ENCODE results near the gene REELD1. TPM values are rescaled to one million over a fixed set of nuclear protein-coding genes. Genes with fewer than 3 reads are reported as not detected.
A peak's percentile ranks its signal among the peaks of the same experiment; 100 is the strongest.

REELD1 gene
- total and polyA plus RNA-seq, 9 of the 15 experiments (the other 6 are each of a cell fraction or from before 2014, with no cell fraction given), result not detected

DNA sequence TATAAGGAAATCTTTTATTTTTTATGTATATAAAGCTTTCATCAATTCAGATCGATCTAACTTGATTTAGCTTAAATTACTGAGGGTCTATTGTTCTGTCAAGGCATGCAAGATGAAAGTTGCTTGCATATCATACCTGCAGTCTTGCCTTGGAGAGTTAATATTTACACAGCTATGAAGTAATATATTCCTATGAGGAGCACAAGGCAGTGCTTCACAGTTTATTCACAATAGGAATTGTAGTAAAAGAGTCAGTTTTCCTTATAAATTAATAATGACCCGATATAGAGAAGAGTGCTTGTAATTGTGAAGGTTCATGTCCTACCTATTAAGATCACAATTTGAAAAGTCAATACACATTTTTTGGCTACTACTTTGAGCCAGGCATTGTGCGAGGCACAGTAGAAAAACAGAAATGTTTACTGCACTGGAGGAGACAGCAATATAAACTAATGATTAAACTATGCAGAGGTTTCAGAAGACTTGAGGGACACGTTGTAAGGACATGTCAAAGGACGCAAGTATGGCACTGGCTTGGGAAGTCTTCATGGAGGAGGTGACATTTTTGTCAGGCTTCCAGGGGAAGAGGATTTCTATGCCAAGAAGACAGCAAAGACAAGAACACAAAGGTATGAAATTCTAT is 38.8 kb downstream of the REELD1 start:
- POLR2A ChIA-PET, result no interaction called here
- intact Hi-C loops (cut with micrococcal nuclease), result no loop called here
- WGBS (ENCODE audit: insufficient coverage, low coverage, missing lambda C conversion rate), result 45% methylated on average over 5 of the region's 5 CpGs

GRCh38 chr4:146255463-146255862 is 41.1 kb downstream of the REELD1 start:
- DNase-seq (ENCODE audit: extremely low read depth in 1 of 4, low spot score in 3 of 4) (no peak), FAIRE-seq (no peak), ATAC-seq (no peak)
- Histone ChIP-seq H3K4me2 (ENCODE audit: insufficient read depth, low read length) (no peak overlapping the region), H3K79me2 (ENCODE audit: control insufficient read depth, insufficient read depth, low read length) (no peaks in the 10 kb centered on the region), H3K4me3 (no peak overlapping the region), H4K20me1 (replicated peaks; ENCODE audit: control insufficient read depth, insufficient read depth, low read length) (no peaks in the 10 kb centered on the region), H3K9ac (ENCODE audit: insufficient read depth in 1 of 2, low read depth in 2 of 2, low read length in 2 of 2) (no peak overlapping the region), H3K9me1 (ENCODE audit: control insufficient read depth, insufficient read depth, low read length) (no peaks in the 10 kb centered on the region), H3K4me1 (replicated peaks in 1 of 2; ENCODE audit: control insufficient read depth in 2 of 2, insufficient read depth in 2 of 2, low read length in 2 of 2) (no peaks in the 10 kb centered on the region), H3K9me3 (replicated peaks; ENCODE audit: control insufficient read depth, insufficient read depth, low read depth, low read length) (no peaks in the 10 kb centered on the region), H3K36me3 (ENCODE audit: control insufficient read depth, insufficient read depth, low read length) (no peaks in the 10 kb centered on the region; the same call in 2 of the 3 replicates), H3K27ac (ENCODE audit: extremely low read depth, low read depth, low read length) (no peak overlapping the region), H3K27me3 (ENCODE audit: control insufficient read depth in 2 of 2, insufficient read depth in 2 of 2, low read length in 2 of 2) (no peaks in the 10 kb centered on the region), H2AFZ (ENCODE audit: low read depth, low read length) (no peak overlapping the region)
- TF ChIP-seq ZNF766 (CRISPR knock-in tag; conservative IDR thresholded peaks at IDR 0.05) (no peak), CAMTA2 (CRISPR knock-in tag; conservative IDR thresholded peaks at IDR 0.05) (no peak), SNRNP70 (optimal IDR thresholded peaks at IDR 0.05; ENCODE audit: low read depth, low read length) (no peak), HDAC2 (IDR thresholded peaks at IDR 0.05) (no peak), KDM1A (IDR thresholded peaks at IDR 0.05) (no peak), ZBTB17 (CRISPR knock-in tag; IDR thresholded peaks at IDR 0.05) (no peak), HLTF (IDR thresholded peaks at IDR 0.05) (no peak), CTCFL (IDR thresholded peaks at IDR 0.05; ENCODE audit: borderline replicate concordance, insufficient read depth, low read depth, low read length, poor library complexity, severe bottlenecking) (no peak), GTF2E2 (tag; IDR thresholded peaks at IDR 0.05) (no peak), NONO (IDR thresholded peaks at IDR 0.05; ENCODE audit: low read depth in 2 of 2, low read length in 1 of 2) (no peak)
- TF ChIP-seq, protein P1, sequence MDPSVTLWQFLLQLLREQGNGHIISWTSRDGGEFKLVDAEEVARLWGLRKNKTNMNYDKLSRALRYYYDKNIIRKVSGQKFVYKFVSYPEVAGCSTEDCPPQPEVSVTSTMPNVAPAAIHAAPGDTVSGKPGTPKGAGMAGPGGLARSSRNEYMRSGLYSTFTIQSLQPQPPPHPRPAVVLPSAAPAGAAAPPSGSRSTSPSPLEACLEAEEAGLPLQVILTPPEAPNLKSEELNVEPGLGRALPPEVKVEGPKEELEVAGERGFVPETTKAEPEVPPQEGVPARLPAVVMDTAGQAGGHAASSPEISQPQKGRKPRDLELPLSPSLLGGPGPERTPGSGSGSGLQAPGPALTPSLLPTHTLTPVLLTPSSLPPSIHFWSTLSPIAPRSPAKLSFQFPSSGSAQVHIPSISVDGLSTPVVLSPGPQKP (CRISPR knock-in tag; IDR thresholded peaks at IDR 0.05), result no peak
- intact Hi-C loops (cut with micrococcal nuclease) (no loop called here), in situ Hi-C loops (cut with MboI) (no loop called here)
- WGBS (ENCODE audit: insufficient coverage, low coverage, missing lambda C conversion rate), result 92% methylated on average over 1 of the region's 1 CpG
- POLR2A ChIA-PET, result no interaction called here
- no TSS peak for BruUV-seq (replicated peaks)
- CTCF ChIA-PET (ENCODE audit: low intra/inter-chr PET ratio), result no interaction called here

More for the DNA sequence above, 38.8 kb downstream of the REELD1 start:
- in situ Hi-C loops (cut with MboI), result no loop called here
- TF ChIP-seq ZFP36 (IDR thresholded peaks at IDR 0.05; ENCODE audit: low read depth, low read length, partially characterized antibody), result peak; percentile 4
- no peak for TF ChIP-seq FOXK2 (conservative IDR thresholded peaks at IDR 0.05 in 1 of 2, IDR thresholded peaks at IDR 0.05 in 1 of 2; ENCODE audit: low read depth in 2 of 2)
- no peak overlapping the region for H3K4me3 ChIP-seq
- H3K9me3 ChIP-seq (replicated peaks; ENCODE audit: control insufficient read depth, insufficient read depth, low read depth, low read length), result no peaks in the 10 kb centered on the region
- H3K27ac ChIP-seq (ENCODE audit: extremely low read depth, low read depth, low read length), result no peak overlapping the region
- H3K4me1 ChIP-seq (replicated peaks in 1 of 2; ENCODE audit: control insufficient read depth in 2 of 2, insufficient read depth in 2 of 2, low read length in 2 of 2), result no peaks in the 10 kb centered on the region
- no peak for DNase-seq (ENCODE audit: extremely low read depth in 1 of 4, low spot score in 3 of 4)
- no peak overlapping the region for H2AFZ ChIP-seq (ENCODE audit: low read depth, low read length)
- H3K4me2 ChIP-seq (ENCODE audit: insufficient read depth, low read length), result no peak overlapping the region
- H4K20me1 ChIP-seq (replicated peaks; ENCODE audit: control insufficient read depth, insufficient read depth, low read length), result no peaks in the 10 kb centered on the region; the same call in 1 of the 2 replicates
- no peak for FAIRE-seq
- no peaks in the 10 kb centered on the region for H3K27me3 ChIP-seq (ENCODE audit: control insufficient read depth in 2 of 2, insufficient read depth in 2 of 2, low read length in 2 of 2)
- no peaks in the 10 kb centered on the region; the same call in 2 of the 3 replicates for H3K36me3 ChIP-seq (ENCODE audit: control insufficient read depth, insufficient read depth, low read length)
- ATAC-seq, result no peak
- no peaks in the 10 kb centered on the region for H3K9me1 ChIP-seq (ENCODE audit: control insufficient read depth, insufficient read depth, low read length)
- CTCF ChIA-PET (ENCODE audit: low intra/inter-chr PET ratio), result no interaction called here
- no peaks in the 10 kb centered on the region for H3K79me2 ChIP-seq (ENCODE audit: control insufficient read depth, insufficient read depth, low read length)
- H3K9ac ChIP-seq (ENCODE audit: insufficient read depth in 1 of 2, low read depth in 2 of 2, low read length in 2 of 2), result no peak overlapping the region
- no TSS peak for BruUV-seq (replicated peaks)

Data from K562 (cell line).